ENCODE measurements around the gene PRKX.
"Not testable (repeated sequence)": the region's sequence is repeated elsewhere in the genome, so short reads cannot be mapped to it uniquely, and the experiment has no call there.

Gene PRKX

GRCh38 chrX:3563451-3563850, 150.0 kb downstream of the PRKX start:
- DNase-seq, result no peak

DNA sequence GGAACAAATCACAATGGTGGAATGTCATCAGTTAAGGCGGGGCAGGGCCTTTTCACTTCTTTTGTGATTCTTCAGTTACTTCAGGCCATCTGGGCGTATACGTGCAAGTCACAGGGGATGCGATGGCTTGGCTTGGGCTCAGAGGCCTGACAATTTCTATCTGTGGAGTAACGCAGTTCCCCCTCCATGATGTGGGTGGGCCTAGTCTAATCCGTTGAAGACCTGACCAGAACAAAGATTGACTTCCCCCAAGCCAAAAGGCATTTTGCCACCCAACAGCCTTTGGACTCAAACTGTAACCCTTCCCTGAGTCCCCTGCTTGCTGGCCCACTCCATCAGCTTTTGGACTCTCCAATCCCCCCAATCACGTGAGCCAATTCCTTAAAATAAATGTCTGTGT, 153.4 kb downstream of the PRKX start:
- not testable (repeated sequence) for DNase-seq
